CD4-positive, alpha-beta memory T cell (primary cell): ENCODE data around the gene NDFIP2. TPM values are rescaled to one million over a fixed set of nuclear protein-coding genes. Genes with fewer than 3 reads are reported as not detected.
"Not testable (repeated sequence)": the region's sequence is repeated elsewhere in the genome, so short reads cannot be mapped to it uniquely, and the experiment has no call there.

Source experiments
- CTCF ChIA-PET: fragments of 350-600 bp; sonication (Branson Sonifier 250); formaldehyde crosslinking; loops from one replicate; lab custom pipeline; 2021; ENCODE audit warnings: inconsistent platforms; ENCODE audit not compliant: partially characterized antibody; lab: Charles Lee
- POLR2A ChIA-PET: fragments of 350-600 bp; sonication (Branson Sonifier 250); formaldehyde crosslinking; loops from one replicate; lab custom pipeline; 2021; ENCODE audit not compliant: partially characterized antibody; lab: Charles Lee
- DNase-seq, 5 donors: peaks; one replicate each; pipeline versions ENCODE4 v3.0.0 to v3.0.0-alpha.2; 2020 to 2022; ENCODE audit warnings: mixed read lengths in 1 of 5
- H3K27ac ChIP-seq: one replicate; pipeline ENCODE4 v1.7.0; 2013; ENCODE audit warnings: low read depth, low read length
- H3K27me3 ChIP-seq: 2 replicates; pipeline ENCODE4 v1.7.0; 2013; ENCODE audit warnings: mild to moderate bottlenecking, low read length, moderate library complexity; ENCODE audit not compliant: insufficient read depth
- H3K36me3 ChIP-seq: 2 replicates; pipeline ENCODE4 v1.7.0; 2013; ENCODE audit warnings: mild to moderate bottlenecking, low read length, moderate library complexity; ENCODE audit not compliant: insufficient read depth
- H3K4me1 ChIP-seq: 2 replicates; pipeline ENCODE4 v1.7.0; 2013; ENCODE audit warnings: mild to moderate bottlenecking, low read length, moderate library complexity; ENCODE audit not compliant: insufficient read depth
- H3K4me3 ChIP-seq, 2 donors: one replicate each; pipeline ENCODE4 v1.7.0; 2013; ENCODE audit warnings: low read length in 2 of 2, mild to moderate bottlenecking in 1 of 2
- H3K9me3 ChIP-seq, 2 donors: one replicate each; pipeline ENCODE4 v1.7.0; 2013; ENCODE audit warnings: low read length in 2 of 2, control low read depth in 1 of 2; ENCODE audit not compliant: control insufficient read depth in 1 of 2
- H3K27ac Mint-ChIP-seq, 7 donors: one replicate each; pipeline ENCODE4 v1.8.0; 2020 to 2021; ENCODE audit warnings: mixed read lengths in 7 of 7, mild to moderate bottlenecking in 6 of 7, inconsistent platforms in 3 of 7, moderate library complexity in 3 of 7
- H3K27me3 Mint-ChIP-seq, 2 donors: one replicate each; pipeline ENCODE4 v1.8.0; 2020 to 2021; ENCODE audit warnings: mixed read lengths in 2 of 2
- H3K36me3 Mint-ChIP-seq, 2 donors: one replicate each; pipeline ENCODE4 v1.8.0; 2020 to 2021; ENCODE audit warnings: mixed read lengths in 2 of 2, inconsistent platforms in 1 of 2, mild to moderate bottlenecking in 1 of 2
- H3K4me1 Mint-ChIP-seq, 4 donors: one replicate each; pipeline ENCODE4 v1.8.0; 2020 to 2021; ENCODE audit warnings: mixed read lengths in 4 of 4, mild to moderate bottlenecking in 1 of 4
- H3K4me3 Mint-ChIP-seq, 8 donors: one replicate each; pipeline ENCODE4 v1.8.0; 2020 to 2021; ENCODE audit warnings: mixed read lengths in 8 of 8, mild to moderate bottlenecking in 7 of 8, moderate library complexity in 6 of 8, inconsistent platforms in 3 of 8
- H3K9me3 Mint-ChIP-seq, 8 donors: one replicate each; pipeline ENCODE4 v1.8.0; 2020 to 2021; ENCODE audit warnings: mixed read lengths in 8 of 8, mild to moderate bottlenecking in 5 of 8, inconsistent platforms in 3 of 8, moderate library complexity in 1 of 8
- intact Hi-C: fragments of 100-400 bp; cut with micrococcal nuclease; formaldehyde crosslinking; loops from one replicate; pipeline ENCODE4 v1.15.1; 2023
- polyA plus RNA-seq, 2 donors: library from polyadenylated mRNA; unstranded; fragments of 300-500 nt; fragmentation: Illumina TruSeq; gene quantifications; one replicate each; pipeline ENCODE4 v1.2.3, GENCODE V29; 2021
- total RNA-seq, 2 experiments: library from RNA; stranded (reverse); gene quantifications; one replicate each; pipeline ENCODE4 v1.2.3, GENCODE V29; 2021

NDFIP2 gene
- total and polyA plus RNA-seq, 4 experiments from 2014 or later, result 2.7 to 5.2 (median 4.1) TPM

GRCh38 chr13:79600146-79600545 is 119.2 kb downstream of the NDFIP2 start:
- H3K4me3 Mint-ChIP-seq, H3K9me3 Mint-ChIP-seq, H3K27ac Mint-ChIP-seq, H3K4me3 ChIP-seq, H3K27ac ChIP-seq, H3K36me3 ChIP-seq, DNase-seq, H3K4me1 Mint-ChIP-seq, H3K27me3 Mint-ChIP-seq, CTCF ChIA-PET, H3K27me3 ChIP-seq, POLR2A ChIA-PET, intact Hi-C loops, H3K9me3 ChIP-seq, H3K4me1 ChIP-seq, H3K36me3 Mint-ChIP-seq: not testable (repeated sequence)

- Histone ChIP-seq H3K27me3 (no peaks in the 10 kb centered on the region), H3K9me3 (no peaks in the 10 kb centered on the region), H3K27ac (no peak overlapping the region), H3K36me3 (no peaks in the 10 kb centered on the region), H3K4me1 (no peaks in the 10 kb centered on the region), H3K4me3 (no peak overlapping the region)
- peaks cover 0 to under 1% of the 10 kb centered on the region in 2 donors for H3K27me3 Mint-ChIP-seq
- peaks cover 0 to 4% (median 0%) of the 10 kb centered on the region in 8 donors for H3K9me3 Mint-ChIP-seq
- no peak for DNase-seq
- ChIA-PET POLR2A (no interaction called here), CTCF (no interaction called here)
- no peak overlapping the region for H3K27ac Mint-ChIP-seq
- intact Hi-C loops, result no loop called here
- H3K36me3 Mint-ChIP-seq, result no peaks in the 10 kb centered on the region
- no peak overlapping the region for H3K4me3 Mint-ChIP-seq
- no peaks in the 10 kb centered on the region for H3K4me1 Mint-ChIP-seq
Measured at GRCh38 chr13:79602936-79603335, 122.0 kb downstream of the NDFIP2 start.

GRCh38 chr13:79604752-79605151 is 123.8 kb downstream of the NDFIP2 start:
- Histone ChIP-seq H3K27ac (no peak overlapping the region), H3K9me3 (no peaks in the 10 kb centered on the region), H3K27me3 (no peaks in the 10 kb centered on the region), H3K4me1 (no peaks in the 10 kb centered on the region), H3K4me3 (no peak overlapping the region), H3K36me3 (no peaks in the 10 kb centered on the region)
- intact Hi-C loops, result no loop called here
- Mint-ChIP-seq H3K27me3 (no peaks in the 10 kb centered on the region), H3K36me3 (no peaks in the 10 kb centered on the region), H3K27ac (no peak overlapping the region), H3K9me3 (peaks cover 0 to 6% (median 0%) of the 10 kb centered on the region in 8 donors), H3K4me1 (no peaks in the 10 kb centered on the region), H3K4me3 (no peak overlapping the region)
- no peak for DNase-seq
- ChIA-PET CTCF (no interaction called here), POLR2A (no interaction called here)

Other genes starting within 250 kb of the NDFIP2 start
- 10 to 100 TPM; 94.1 to 96.3 TPM for gene RBM26, start 74.9 kb upstream of the NDFIP2 start, total RNA-seq
- 10 to 100 TPM in 1 of 2 donors, 1 to 10 TPM in 1; 9.5 to 15.9 TPM for gene RBM26, start 74.9 kb upstream of the NDFIP2 start, polyA plus RNA-seq